Measurements from ENCODE around the gene DCAF8. TPM values are rescaled to one million over a fixed set of nuclear protein-coding genes. Genes with fewer than 3 reads are reported as not detected.

The DCAF8 gene
- total RNA-seq, 4 donors from 2014 or later = 121 to 359 (median 202) TPM

GRCh38 chr1:160251011-160251410, 11.3 kb downstream of the DCAF8 start:
- TF ChIP-seq POLR2A (IDR thresholded peaks at IDR 0.05) (no peak), CTCF (IDR thresholded peaks at IDR 0.05) (no peak)
- Histone ChIP-seq H3K27me3 (no peaks in the 10 kb centered on the region), H3K9me3 (no peaks in the 10 kb centered on the region), H3K36me3 (peaks cover 0 to 4% (median 0%) of the 10 kb centered on the region in 3 donors), H3K4me1 (peaks cover 0 to 5% (median 0%) of the 10 kb centered on the region in 4 donors), H3K4me3 (no peak overlapping the region), H3K27ac (no peak overlapping the region)
- DNase-seq = no peak

DNA sequence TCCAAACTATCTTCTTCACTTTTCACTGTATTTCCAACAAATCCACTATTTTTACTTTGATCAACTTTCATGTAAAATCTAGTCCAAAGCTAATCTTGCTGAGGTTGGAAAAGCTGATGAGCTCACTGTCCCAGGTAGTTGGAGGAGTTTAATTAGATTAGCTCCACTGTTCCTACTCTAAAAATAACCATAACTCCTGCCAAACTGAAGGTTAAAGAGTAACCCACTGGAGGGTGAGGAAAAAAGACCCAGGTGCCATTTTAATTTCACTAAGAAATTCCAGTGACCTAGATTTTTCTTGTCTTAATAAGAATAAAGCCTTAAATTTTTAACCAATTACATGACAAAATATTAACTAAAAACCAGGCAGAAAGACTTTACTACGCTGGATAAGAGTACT, 15.3 kb downstream of the DCAF8 start:
- no peaks in the 10 kb centered on the region for H3K9me3 ChIP-seq
- H3K36me3 ChIP-seq = peaks cover 0 to 17% (median 0%) of the 10 kb centered on the region in 3 donors
- peaks cover 0 to 5% (median 0%) of the 10 kb centered on the region in 4 donors for H3K4me1 ChIP-seq
- no peak overlapping the region for H3K27ac ChIP-seq
- no peak overlapping the region for H3K4me3 ChIP-seq
- TF ChIP-seq CTCF (IDR thresholded peaks at IDR 0.05) = no peak
- TF ChIP-seq POLR2A (IDR thresholded peaks at IDR 0.05) = no peak
- DNase-seq = no peak
- H3K27me3 ChIP-seq = no peaks in the 10 kb centered on the region

GRCh38 chr1:160245434-160245833, 16.9 kb downstream of the DCAF8 start:
- Histone ChIP-seq H3K4me3 (no peak overlapping the region), H3K27me3 (no peaks in the 10 kb centered on the region), H3K9me3 (no peaks in the 10 kb centered on the region), H3K36me3 (peaks cover 0 to 27% (median 0%) of the 10 kb centered on the region in 3 donors), H3K4me1 (no peaks in the 10 kb centered on the region), H3K27ac (no peak overlapping the region)
- no peak for DNase-seq
- TF ChIP-seq POLR2A (IDR thresholded peaks at IDR 0.05) (no peak), CTCF (IDR thresholded peaks at IDR 0.05) (no peak)

DNA sequence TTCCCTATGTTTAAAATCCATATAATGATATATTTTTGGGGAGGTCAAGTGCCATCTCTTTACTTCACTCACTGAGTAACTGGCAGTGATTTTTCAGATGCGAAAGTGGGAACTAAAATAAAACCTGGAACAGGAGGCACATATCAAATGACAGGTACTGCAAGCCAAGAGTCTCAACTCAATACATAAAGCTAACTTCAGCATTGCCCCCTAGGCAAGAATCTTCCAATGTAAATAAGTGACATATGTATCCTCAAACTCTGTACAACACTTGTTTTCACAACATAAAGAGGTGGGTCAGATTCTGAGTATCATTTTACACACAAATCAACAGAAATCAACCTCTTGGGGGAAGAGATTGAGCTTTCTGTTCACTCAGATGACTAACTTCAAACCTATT, 18.1 kb downstream of the DCAF8 start:
- no peak for TF ChIP-seq CTCF (IDR thresholded peaks at IDR 0.05)
- TF ChIP-seq POLR2A (IDR thresholded peaks at IDR 0.05) = no peak
- Histone ChIP-seq H3K27ac (no peak overlapping the region), H3K9me3 (no peaks in the 10 kb centered on the region), H3K4me3 (no peak overlapping the region), H3K27me3 (no peaks in the 10 kb centered on the region), H3K36me3 (peaks cover 0 to 39% (median 0%) of the 10 kb centered on the region in 3 donors), H3K4me1 (no peaks in the 10 kb centered on the region)
- DNase-seq = no peak

DNA sequence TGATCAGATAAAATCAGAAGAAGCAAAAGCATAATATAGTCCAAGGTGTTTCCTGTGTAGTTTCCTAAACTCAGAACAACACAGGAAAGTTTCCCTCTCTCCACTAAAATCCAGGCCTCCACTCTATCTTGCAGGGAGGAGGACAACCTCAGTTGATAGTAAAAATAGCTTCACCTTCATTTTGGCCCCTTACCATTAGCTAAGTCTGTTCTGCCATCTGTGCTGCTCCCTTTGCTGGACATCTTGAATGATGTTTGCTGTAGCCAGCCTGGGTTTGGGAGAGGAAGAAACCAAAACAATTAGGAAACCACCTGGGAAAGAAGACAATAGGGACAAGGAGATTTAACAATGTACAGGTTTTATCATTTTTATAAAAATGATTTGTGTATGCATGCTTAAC, 18.6 kb downstream of the DCAF8 start:
- H3K4me3 ChIP-seq = no peak overlapping the region
- no peak for DNase-seq
- no peak for TF ChIP-seq CTCF (IDR thresholded peaks at IDR 0.05)
- TF ChIP-seq POLR2A (IDR thresholded peaks at IDR 0.05) = no peak
- no peak overlapping the region for H3K27ac ChIP-seq
- H3K36me3 ChIP-seq = peaks cover 0 to 43% (median 0%) of the 10 kb centered on the region in 3 donors
- H3K9me3 ChIP-seq = no peaks in the 10 kb centered on the region
- no peaks in the 10 kb centered on the region for H3K27me3 ChIP-seq
- no peaks in the 10 kb centered on the region for H3K4me1 ChIP-seq
